Fibroblast of lung (primary cell): ENCODE data around the gene CCDC152. TPM values are rescaled to one million over a fixed set of nuclear protein-coding genes. Genes with fewer than 3 reads are reported as not detected.

Experiments
- DNase-seq, 2 donors: peaks; one replicate each; pipeline versions ENCODE4 v3.0.0 to v3.0.0-alpha.2; 2010; ENCODE audit warnings: low read depth in 2 of 2
- H2AFZ ChIP-seq: 2 replicates; pipeline ENCODE4 v1.5.1; 2012; ENCODE audit warnings: low read length, control low read depth, inconsistent platforms
- H3K27ac ChIP-seq: 2 replicates; pipeline ENCODE4 v1.5.1; 2011; ENCODE audit warnings: low read length, control low read depth; ENCODE audit not compliant: insufficient read depth
- H3K27me3 ChIP-seq: 2 replicates; pipeline ENCODE4 v1.5.1; 2011; ENCODE audit warnings: mild to moderate bottlenecking, low read length; ENCODE audit not compliant: control insufficient read depth, insufficient read depth
- H3K36me3 ChIP-seq: 2 replicates; pipeline ENCODE4 v1.5.1; 2011; ENCODE audit warnings: low read length; ENCODE audit not compliant: control insufficient read depth, insufficient read depth
- H3K4me1 ChIP-seq: 2 replicates; pipeline ENCODE4 v1.5.1; 2011; ENCODE audit warnings: low read length; ENCODE audit not compliant: control insufficient read depth, insufficient read depth; ENCODE audit errors: extremely low read depth
- H3K4me2 ChIP-seq: 2 replicates; pipeline ENCODE4 v1.5.1; 2011; ENCODE audit warnings: low read length, control low read depth; ENCODE audit not compliant: insufficient read depth; ENCODE audit errors: extremely low read depth
- H3K4me3 ChIP-seq, 4 experiments: fragments of 200-600 bp in 1 of 4; sonication (generic) in 1 of 4; replicated peaks in 1 of 4; 2 replicates each; pipeline ENCODE4 v1.5.1; 2011 to 2016; ENCODE audit warnings: low read length in 4 of 4, low read depth in 3 of 4, mild to moderate bottlenecking in 3 of 4, control low read depth in 2 of 4, inconsistent platforms in 1 of 4, mixed read lengths in 1 of 4; ENCODE audit not compliant: insufficient read depth in 1 of 4; ENCODE audit errors: control extremely low read depth in 1 of 4
- H3K79me2 ChIP-seq: 2 replicates; pipeline ENCODE4 v1.5.1; 2012; ENCODE audit warnings: mild to moderate bottlenecking, low read length, inconsistent platforms; ENCODE audit not compliant: control insufficient read depth, insufficient read depth
- H3K9ac ChIP-seq: 2 replicates; pipeline ENCODE4 v1.5.1; 2011; ENCODE audit warnings: mild to moderate bottlenecking, low read length, control low read depth; ENCODE audit not compliant: insufficient read depth
- H3K9me3 ChIP-seq: 2 replicates; pipeline ENCODE4 v1.5.1; 2012; ENCODE audit warnings: low read depth, low read length; ENCODE audit not compliant: control insufficient read depth, insufficient read depth
- H4K20me1 ChIP-seq: 2 replicates; pipeline ENCODE4 v1.5.1; 2011; ENCODE audit warnings: low read length; ENCODE audit not compliant: control insufficient read depth, insufficient read depth; ENCODE audit errors: extremely low read depth
- EZH2 ChIP-seq: IDR thresholded peaks from 2 replicates; pipeline ENCODE4 v1.5.1; 2012; ENCODE audit warnings: low read length, control low read depth, mild to moderate bottlenecking; ENCODE audit errors: missing control alignments
- polyA plus RNA-seq, 2 donors: library from polyadenylated mRNA; depleted of rRNA in 1 of 2; stranded (reverse) in 1 of 2; unstranded in 1 of 2; fragments of >200 nt; gene quantifications; 2 replicates each; pipeline ENCODE4 v1.2.1, GENCODE V29; 2011 to 2012; ENCODE audit warnings: missing spikeins in 1 of 2
- total RNA-seq: library from RNA; depleted of rRNA; stranded (reverse); fragments of >200 nt; gene quantifications from 2 replicates; pipeline ENCODE4 v1.2.1, GENCODE V29; 2014
- TF ChIP-seq, protein P1 (sequence below), 2 donors: IDR thresholded peaks in 1 of 2; conservative IDR thresholded peaks in 1 of 2; 1 replicate in 1 of 2; 2 replicates in 1 of 2; pipeline ENCODE4 v1.5.1; 2011 to 2012; ENCODE audit warnings: low read length in 2 of 2, control low read depth in 1 of 2, inconsistent platforms in 1 of 2, low read depth in 1 of 2, mild to moderate bottlenecking in 1 of 2

CCDC152 gene
- total and polyA plus RNA-seq, 2 donors (not counting 1 experiment from before 2014, with no cell fraction given) = 1.4 to 2.5 TPM

- Histone ChIP-seq H3K4me3 (no peak overlapping the region), H4K20me1 (no peaks in the 10 kb centered on the region), H3K4me1 (no peaks in the 10 kb centered on the region), H3K9ac (no peak overlapping the region), H3K9me3 (no peaks in the 10 kb centered on the region), H3K27ac (no peak overlapping the region), H3K4me2 (no peak overlapping the region), H3K79me2 (no peaks in the 10 kb centered on the region), H3K27me3 (no peaks in the 10 kb centered on the region), H3K36me3 (no peaks in the 10 kb centered on the region), H2AFZ (no peak overlapping the region)
- no peak for DNase-seq
- no peak for TF ChIP-seq EZH2
- TF ChIP-seq, protein P1, sequence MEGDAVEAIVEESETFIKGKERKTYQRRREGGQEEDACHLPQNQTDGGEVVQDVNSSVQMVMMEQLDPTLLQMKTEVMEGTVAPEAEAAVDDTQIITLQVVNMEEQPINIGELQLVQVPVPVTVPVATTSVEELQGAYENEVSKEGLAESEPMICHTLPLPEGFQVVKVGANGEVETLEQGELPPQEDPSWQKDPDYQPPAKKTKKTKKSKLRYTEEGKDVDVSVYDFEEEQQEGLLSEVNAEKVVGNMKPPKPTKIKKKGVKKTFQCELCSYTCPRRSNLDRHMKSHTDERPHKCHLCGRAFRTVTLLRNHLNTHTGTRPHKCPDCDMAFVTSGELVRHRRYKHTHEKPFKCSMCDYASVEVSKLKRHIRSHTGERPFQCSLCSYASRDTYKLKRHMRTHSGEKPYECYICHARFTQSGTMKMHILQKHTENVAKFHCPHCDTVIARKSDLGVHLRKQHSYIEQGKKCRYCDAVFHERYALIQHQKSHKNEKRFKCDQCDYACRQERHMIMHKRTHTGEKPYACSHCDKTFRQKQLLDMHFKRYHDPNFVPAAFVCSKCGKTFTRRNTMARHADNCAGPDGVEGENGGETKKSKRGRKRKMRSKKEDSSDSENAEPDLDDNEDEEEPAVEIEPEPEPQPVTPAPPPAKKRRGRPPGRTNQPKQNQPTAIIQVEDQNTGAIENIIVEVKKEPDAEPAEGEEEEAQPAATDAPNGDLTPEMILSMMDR (conservative IDR thresholded peaks at IDR 0.05 in 1 of 2, IDR thresholded peaks at IDR 0.05 in 1 of 2; ENCODE audit: low read depth in 1 of 2, low read length in 2 of 2) = no peak
These were observed 13.4 kb downstream of the CCDC152 start for GRCh38 chr5:42770003-42770402.

- H4K20me1 ChIP-seq = no peaks in the 10 kb centered on the region
- no peaks in the 10 kb centered on the region for H3K36me3 ChIP-seq
- no peaks in the 10 kb centered on the region for H3K4me1 ChIP-seq
- no peak overlapping the region for H3K9ac ChIP-seq
- no peaks in the 10 kb centered on the region for H3K79me2 ChIP-seq
- no peak overlapping the region for H3K4me3 ChIP-seq
- no peak overlapping the region for H3K27ac ChIP-seq
- H3K4me2 ChIP-seq = no peak overlapping the region
- H3K9me3 ChIP-seq = no peaks in the 10 kb centered on the region
- DNase-seq = peak in 1 of 2 donors; percentile 13
- no peak overlapping the region for H2AFZ ChIP-seq
- TF ChIP-seq, protein P1 (conservative IDR thresholded peaks at IDR 0.05 in 1 of 2, IDR thresholded peaks at IDR 0.05 in 1 of 2; ENCODE audit: low read depth in 1 of 2, low read length in 2 of 2) = no peak
- no peaks in the 10 kb centered on the region for H3K27me3 ChIP-seq
These were observed 15.8 kb downstream of the CCDC152 start for GRCh38 chr5:42772265-42772993.

DNA sequence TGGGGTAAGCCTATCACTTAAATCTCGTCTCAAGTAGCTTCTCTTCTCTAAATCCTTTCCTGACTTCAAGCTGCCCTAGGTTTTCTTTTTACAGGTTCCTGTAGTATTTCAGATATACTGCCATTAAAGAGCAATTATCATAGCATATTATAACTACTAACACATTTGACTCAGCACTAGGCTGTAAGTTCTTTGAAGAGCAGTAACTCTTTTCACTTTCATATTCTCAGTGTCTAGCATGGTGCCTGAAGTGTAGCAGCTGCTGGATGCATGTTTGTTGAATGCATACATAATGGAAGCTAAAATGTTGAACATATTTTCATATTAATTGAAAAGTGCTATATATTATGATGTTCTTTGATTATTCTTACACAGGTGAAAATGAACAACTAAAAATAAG is 22.5 kb downstream of the CCDC152 start:
- no peak for DNase-seq
- Histone ChIP-seq H3K4me2 (no peak overlapping the region), H4K20me1 (no peaks in the 10 kb centered on the region), H2AFZ (no peak overlapping the region), H3K9ac (no peak overlapping the region), H3K4me1 (no peaks in the 10 kb centered on the region), H3K9me3 (no peaks in the 10 kb centered on the region), H3K27me3 (no peaks in the 10 kb centered on the region), H3K27ac (no peak overlapping the region), H3K79me2 (no peaks in the 10 kb centered on the region), H3K36me3 (no peaks in the 10 kb centered on the region), H3K4me3 (no peak overlapping the region)
- TF ChIP-seq, protein P1 (conservative IDR thresholded peaks at IDR 0.05 in 1 of 2, IDR thresholded peaks at IDR 0.05 in 1 of 2; ENCODE audit: low read depth in 1 of 2, low read length in 2 of 2) = no peak
- no peak for TF ChIP-seq EZH2
